Bronchial epithelial cell (primary cell): ENCODE data around the gene PYGB. TPM values are rescaled to one million over a fixed set of nuclear protein-coding genes. Genes with fewer than 3 reads are reported as not detected.
A peak's percentile ranks its signal among the peaks of the same experiment; 100 is the strongest.

Experiments used
- DNase-seq: peaks from one replicate; pipeline ENCODE4 v3.0.0-alpha.2; 2010; ENCODE audit warnings: low read depth
- FAIRE-seq: peaks from 2 replicates; lab custom pipeline; 2011; peaks lifted over from hg19 to GRCh38; lab: Jason Lieb, UNC
- H3K27me3 ChIP-seq: 2 replicates; pipeline ENCODE4 v1.5.1; 2011; ENCODE audit warnings: low read length; ENCODE audit not compliant: control insufficient read depth, insufficient read depth
- H3K36me3 ChIP-seq: 2 replicates; pipeline ENCODE4 v1.5.1; 2011; ENCODE audit warnings: low read length; ENCODE audit not compliant: control insufficient read depth, insufficient read depth
- H3K4me3 ChIP-seq: 2 replicates; pipeline ENCODE4 v1.5.1; 2011; ENCODE audit warnings: mild to moderate bottlenecking, low read depth, low read length, control low read depth
- total RNA-seq: library from RNA; depleted of rRNA; stranded (reverse); fragments of >200 nt; gene quantifications from 2 replicates; pipeline ENCODE4 v1.2.1, GENCODE V29; 2014
- TF ChIP-seq, protein P1 (sequence below): IDR thresholded peaks from 2 replicates; pipeline ENCODE4 v1.5.1; 2011; ENCODE audit warnings: mild to moderate bottlenecking, moderate library complexity, low read length, control low read depth, inconsistent platforms; ENCODE audit not compliant: insufficient read depth, severe bottlenecking

Gene PYGB
- total RNA-seq, 1 donor from 2014 or later = 213 TPM

DNA sequence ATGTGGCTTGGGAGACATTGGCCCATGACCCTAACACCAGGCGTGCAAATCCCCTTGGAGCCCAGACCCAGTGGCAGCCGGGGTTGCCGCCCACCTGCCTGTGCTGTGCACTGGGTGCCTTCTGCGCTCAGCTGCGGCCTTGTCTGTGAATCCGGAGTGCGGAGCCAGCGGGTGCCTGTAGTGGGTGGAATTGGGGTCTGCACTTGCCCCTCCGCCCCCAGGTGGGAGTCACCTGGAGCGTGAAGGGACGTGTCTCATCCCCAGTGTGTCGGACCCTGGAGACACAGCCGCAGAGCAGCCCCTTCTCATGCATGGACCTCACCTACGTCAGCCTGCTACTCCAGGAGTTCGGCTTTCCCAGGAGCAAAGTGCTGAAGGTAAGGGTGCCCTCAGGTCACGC, 22.9 kb upstream of the PYGB start:
- no peaks in the 10 kb centered on the region for H3K27me3 ChIP-seq
- TF ChIP-seq, protein P1, sequence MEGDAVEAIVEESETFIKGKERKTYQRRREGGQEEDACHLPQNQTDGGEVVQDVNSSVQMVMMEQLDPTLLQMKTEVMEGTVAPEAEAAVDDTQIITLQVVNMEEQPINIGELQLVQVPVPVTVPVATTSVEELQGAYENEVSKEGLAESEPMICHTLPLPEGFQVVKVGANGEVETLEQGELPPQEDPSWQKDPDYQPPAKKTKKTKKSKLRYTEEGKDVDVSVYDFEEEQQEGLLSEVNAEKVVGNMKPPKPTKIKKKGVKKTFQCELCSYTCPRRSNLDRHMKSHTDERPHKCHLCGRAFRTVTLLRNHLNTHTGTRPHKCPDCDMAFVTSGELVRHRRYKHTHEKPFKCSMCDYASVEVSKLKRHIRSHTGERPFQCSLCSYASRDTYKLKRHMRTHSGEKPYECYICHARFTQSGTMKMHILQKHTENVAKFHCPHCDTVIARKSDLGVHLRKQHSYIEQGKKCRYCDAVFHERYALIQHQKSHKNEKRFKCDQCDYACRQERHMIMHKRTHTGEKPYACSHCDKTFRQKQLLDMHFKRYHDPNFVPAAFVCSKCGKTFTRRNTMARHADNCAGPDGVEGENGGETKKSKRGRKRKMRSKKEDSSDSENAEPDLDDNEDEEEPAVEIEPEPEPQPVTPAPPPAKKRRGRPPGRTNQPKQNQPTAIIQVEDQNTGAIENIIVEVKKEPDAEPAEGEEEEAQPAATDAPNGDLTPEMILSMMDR = no peak
- peaks cover 11% of the 10 kb centered on the region for H3K36me3 ChIP-seq
- no peak for DNase-seq
- H3K4me3 ChIP-seq = no peak overlapping the region
- no peak for FAIRE-seq

DNA sequence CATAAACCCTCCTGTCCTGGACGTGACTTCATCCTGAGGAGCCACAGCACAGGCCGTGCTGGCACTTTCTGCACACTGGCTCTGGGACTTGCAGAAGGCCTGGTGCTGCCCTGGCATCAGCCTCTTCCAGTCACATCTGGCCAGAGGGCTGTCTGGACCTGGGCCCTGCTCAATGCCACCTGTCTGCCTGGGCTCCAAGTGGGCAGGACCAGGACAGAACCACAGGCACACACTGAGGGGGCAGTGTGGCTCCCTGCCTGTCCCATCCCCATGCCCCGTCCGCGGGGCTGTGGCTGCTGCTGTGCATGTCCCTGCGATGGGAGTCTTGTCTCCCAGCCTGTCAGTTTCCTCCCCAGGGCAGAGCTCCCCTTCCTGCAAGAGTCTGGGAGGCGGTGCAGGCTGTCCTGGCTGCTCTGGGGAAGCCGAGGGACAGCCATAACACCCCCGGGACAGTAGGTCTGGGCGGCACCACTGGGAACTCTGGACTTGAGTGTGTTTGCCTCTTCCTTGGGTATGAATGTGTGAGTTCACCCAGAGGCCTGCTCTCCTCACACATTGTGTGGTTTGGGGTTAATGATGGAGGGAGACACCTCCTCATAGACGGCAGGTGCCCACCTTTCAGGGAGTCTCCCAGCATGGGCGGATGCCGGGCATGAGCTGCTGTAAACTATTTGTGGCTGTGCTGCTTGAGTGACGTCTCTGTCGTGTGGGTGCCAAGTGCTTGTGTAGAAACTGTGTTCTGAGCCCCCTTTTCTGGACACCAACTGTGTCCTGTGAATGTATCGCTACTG, 22.0 kb upstream of the PYGB start:
- DNase-seq (no peak), FAIRE-seq (no peak)
- H3K27me3 ChIP-seq = no peaks in the 10 kb centered on the region
- no peak overlapping the region for H3K4me3 ChIP-seq
- TF ChIP-seq, protein P1 = no peak
- peaks cover 9% of the 10 kb centered on the region for H3K36me3 ChIP-seq

DNA sequence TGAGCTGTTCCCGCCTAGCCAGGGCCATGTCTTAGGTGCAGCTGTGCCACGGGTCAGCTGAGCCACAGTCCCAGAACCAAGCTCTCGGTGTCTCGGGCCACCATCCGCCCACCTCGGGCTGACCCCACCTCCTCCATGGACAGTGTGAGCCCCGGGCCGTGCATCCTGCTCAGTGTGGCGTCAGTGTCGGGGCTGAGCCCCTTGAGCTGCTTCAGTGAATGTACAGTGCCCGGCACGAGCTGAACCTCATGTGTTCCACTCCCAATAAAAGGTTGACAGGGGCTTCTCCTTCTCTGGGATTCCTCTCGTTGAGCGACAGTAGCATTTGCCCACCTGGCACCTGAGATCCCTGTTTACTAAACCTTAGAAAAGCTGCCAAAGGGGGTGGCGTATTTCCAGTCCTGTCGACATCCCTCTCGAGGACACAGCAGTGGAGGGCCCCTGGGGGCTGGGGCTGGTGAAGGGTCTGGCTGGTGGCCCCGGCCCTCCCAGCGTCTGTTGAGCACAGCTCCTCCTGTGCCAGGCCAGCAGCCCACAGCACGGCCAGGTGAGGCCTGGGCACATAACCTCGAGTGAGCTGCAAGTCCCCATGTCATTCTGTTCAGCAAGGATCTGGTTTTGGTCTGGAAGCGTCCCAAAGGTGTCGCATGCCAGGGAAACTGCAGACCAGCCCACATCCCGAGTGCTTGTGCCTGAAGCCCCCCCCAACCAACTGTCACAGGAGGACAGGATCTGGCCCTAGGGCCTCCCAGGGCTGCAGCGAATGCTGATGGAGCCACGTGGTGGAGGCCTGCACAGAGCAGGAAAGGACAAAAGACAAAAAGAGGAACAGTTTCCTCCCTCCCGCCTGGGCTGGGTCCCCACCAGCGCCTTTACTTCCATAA, 21.2 kb upstream of the PYGB start:
- TF ChIP-seq, protein P1 = no peak
- no peak for FAIRE-seq
- no peak for DNase-seq
- H3K4me3 ChIP-seq = no peak overlapping the region
- peaks cover 7% of the 10 kb centered on the region for H3K36me3 ChIP-seq
- H3K27me3 ChIP-seq = no peaks in the 10 kb centered on the region

DNA sequence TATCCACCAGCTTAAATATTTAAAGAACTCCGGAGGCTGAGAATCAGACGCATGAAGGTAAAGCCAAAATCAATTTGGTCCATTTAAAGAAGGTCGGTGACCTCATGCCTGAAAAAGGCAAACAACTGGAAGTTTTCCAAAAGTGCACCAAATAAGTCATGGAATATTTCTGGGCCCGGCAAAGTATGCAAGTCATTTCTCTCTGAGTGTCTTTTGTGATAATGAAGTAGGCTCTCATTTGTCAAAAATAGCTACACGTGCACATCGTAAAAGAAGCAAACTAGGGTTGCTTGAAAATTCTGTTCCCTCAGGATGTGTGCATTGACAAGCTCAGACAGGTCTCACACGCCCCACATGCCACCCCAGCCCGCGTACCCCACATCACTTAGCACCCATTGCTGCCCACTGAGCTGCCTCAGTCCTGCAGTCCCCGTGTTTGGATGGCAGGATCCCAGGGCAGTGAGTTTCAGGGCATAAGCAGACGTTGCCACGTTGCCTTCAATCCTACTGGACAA, 20.5 kb upstream of the PYGB start:
- DNase-seq = peak; percentile 75

DNA sequence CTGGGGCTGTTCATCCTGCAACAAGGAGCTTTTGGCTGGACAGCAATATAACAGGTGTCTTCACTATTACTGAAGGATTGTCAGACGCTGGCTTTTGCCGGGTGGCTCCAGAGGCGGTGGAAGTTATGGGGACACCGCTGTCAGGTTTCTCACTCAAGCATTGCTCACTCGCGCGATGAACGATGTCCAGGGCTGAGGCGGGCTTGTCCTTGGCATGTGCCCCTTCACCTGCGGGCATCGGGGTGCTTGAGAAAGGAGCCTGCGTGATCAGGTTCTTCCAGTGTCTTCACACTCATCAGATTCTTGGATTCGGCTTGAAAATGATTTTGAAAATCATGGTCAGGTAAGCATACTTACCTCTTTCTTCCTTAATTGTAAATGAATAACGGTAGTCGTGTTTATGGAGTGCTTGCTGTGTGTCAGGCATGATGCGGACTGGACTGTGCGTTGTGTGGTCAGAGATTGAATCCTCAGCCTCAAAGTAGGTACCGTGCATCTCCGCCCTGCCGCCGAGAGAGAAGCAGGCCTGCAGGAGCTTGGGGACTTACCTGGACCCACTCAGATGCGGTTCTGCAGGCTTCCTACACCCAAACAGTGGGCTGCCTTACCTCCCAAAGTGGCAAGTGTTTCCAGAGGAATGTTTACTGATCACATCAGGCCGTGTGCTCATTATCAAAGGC, 18.3 kb upstream of the PYGB start:
- Histone ChIP-seq H3K36me3 (peaks cover 6% of the 10 kb centered on the region), H3K4me3 (no peak overlapping the region), H3K27me3 (no peaks in the 10 kb centered on the region)
- peak; percentile 60 for FAIRE-seq
- TF ChIP-seq, protein P1 = no peak
- no peak for DNase-seq

More for the DNA sequence above, 20.5 kb upstream of the PYGB start:
- peaks cover 7% of the 10 kb centered on the region for H3K36me3 ChIP-seq
- no peaks in the 10 kb centered on the region for H3K27me3 ChIP-seq
- TF ChIP-seq, protein P1 = no peak
- peak; percentile 36 for FAIRE-seq
- no peak overlapping the region for H3K4me3 ChIP-seq
